Measurements from ENCODE around the gene RNF138.
"Not testable (repeated sequence)": the region's sequence is repeated elsewhere in the genome, so short reads cannot be mapped to it uniquely, and the experiment has no call there.

Gene RNF138

DNA sequence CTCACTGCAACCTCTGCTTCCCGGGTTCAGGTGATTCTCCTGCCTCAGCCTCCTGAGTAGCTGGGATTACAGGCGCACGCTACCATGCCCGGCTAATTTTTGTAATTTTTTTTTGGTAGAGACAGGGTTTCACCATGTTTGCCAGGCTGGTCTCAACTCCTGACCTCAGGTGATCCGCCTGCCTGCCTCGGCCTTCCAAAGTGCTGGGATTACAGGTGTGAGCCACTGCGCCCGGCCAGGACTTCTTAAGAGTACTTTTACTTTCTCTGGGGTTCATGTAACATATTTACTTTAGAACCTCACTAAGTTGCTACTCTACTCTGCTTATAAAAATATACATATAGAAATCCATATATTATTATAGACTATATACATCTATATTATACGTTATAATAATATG is 67.0 kb downstream of the RNF138 start:
- in situ Hi-C loops (cut with MboI; ENCODE audit: low pct_unique_long_range_greater_than_20kb, low sequenced_read_pairs), result loop anchor here (25.0 kb wide), 1 partner anchor 404 kb away; no protein-coding TSS in a partner anchor
- DNase-seq, result not testable (repeated sequence)

DNA sequence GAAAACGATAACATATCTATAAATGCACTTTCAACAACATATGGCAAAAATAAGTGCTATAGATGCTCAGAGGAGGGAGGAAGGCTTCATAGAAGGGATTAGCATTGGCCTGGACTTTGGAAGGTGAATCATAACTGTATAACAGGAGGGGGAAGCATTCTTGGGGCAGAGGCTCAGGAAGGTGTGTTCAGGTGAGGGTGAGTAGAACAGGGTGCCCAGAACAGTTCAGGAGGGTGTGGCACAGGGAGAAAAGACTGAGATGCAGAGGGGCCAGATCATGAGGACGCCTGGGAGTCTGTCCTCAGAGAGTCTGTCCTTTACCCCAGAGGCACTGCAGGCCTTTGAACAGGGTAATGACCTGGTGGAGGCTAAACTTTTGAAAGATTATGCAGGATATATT is 68.9 kb downstream of the RNF138 start:
- no peak for DNase-seq
- in situ Hi-C loops (cut with MboI; ENCODE audit: low pct_unique_long_range_greater_than_20kb, low sequenced_read_pairs), result loop anchor here (25.0 kb wide), 1 partner anchor 402 kb away; no protein-coding TSS in a partner anchor

DNA sequence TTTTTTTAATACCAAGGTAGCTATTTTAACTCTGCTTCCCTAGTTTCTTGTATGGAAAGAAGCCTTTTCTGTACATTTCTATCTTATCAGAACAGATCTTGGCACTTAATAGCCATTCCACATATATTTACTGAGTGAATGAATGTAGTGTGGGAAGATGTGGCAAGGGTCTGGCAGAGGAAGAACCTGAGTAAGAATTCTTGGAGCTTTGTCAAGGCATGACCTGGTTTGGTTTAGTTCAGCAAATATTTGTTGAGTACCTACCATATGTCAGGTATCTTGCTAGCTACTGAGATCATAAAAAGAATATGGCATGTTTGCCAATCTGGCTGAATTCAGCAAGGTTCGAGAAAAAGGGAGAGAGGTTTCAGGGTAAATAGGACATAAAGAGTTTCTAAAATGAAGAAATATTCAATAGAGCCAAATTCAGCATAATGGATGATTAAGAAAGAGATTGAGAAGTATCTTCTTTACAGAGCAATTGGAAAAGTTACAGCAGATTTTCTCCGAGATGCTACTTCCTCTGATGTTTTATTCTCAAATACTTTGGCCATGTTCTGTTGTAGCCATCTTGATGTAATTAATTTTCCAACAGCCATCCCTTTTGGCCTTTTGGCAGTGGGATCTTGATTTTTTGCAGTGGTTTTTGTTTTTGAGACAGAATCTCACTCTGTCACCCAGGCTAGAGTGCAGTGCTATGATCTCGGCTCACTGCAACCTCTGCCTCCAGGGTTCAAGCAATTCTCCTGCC is 76.5 kb downstream of the RNF138 start:
- in situ Hi-C loops (cut with MboI; ENCODE audit: low pct_unique_long_range_greater_than_20kb, low sequenced_read_pairs), result loop anchor here (25.0 kb wide), 1 partner anchor 394 kb away; no protein-coding TSS in a partner anchor
- no peak for DNase-seq

DNA sequence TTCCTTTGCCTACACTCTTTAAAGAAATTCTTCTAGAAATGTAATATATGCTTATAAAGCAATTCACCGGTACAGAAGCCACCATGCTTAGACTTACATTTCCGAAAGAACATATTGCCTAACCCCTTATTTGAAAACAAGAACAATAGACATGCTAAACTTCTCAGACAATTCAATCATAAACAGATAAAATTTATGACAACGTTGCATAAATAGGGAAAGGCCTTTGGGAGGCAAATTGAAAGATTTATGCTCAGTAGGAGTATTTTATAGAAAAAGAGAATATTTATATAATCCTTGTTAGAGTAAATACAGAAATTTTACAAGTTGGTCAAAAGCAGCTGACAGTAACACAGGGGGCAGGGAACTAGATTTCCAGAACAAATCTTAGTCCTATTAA is 82.0 kb downstream of the RNF138 start:
- in situ Hi-C loops (cut with MboI; ENCODE audit: low pct_unique_long_range_greater_than_20kb, low sequenced_read_pairs), result loop anchor here (25.0 kb wide), 1 partner anchor 389 kb away; no protein-coding TSS in a partner anchor
- no peak for DNase-seq

DNA sequence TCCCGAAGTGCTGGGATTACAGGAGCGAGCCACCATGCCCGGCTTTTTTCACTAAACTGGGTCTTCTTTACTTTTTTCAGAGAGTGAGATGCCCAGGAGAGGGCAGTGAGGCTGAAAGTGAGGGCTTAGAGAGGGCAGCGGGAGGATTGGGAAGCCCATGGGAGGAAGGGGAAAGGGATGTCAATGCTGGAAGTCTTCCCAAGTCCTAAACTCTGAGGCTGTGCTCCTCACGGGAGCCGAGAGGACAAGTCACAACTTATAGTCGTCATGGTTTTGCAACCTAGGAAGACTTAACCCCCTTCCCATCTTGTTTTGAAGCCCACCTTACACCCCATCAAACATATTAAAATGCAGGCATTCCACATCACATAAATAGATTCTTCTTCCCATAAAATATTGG is 83.0 kb downstream of the RNF138 start:
- in situ Hi-C loops (cut with MboI; ENCODE audit: low pct_unique_long_range_greater_than_20kb, low sequenced_read_pairs), result loop anchor here (25.0 kb wide), 1 partner anchor 388 kb away; no protein-coding TSS in a partner anchor
- DNase-seq, result no peak

DNA sequence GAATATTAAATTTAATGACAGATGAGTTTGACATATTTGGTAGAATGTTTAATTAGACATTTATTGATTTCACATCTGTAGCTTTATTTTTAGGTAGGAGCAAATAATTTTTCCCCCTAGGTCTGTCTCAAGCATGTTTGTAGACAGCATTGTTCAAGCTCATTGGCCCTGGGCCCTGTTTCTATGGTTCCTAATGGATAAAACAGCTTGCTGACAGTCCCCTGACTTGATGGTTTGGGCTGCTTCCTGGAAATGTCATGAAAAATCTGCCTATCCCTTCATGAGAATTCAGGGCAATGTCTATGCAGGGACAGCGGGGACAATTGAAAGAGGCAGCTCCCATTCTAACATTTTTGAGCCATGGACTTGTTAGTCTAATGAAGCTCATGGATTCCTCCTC is 83.6 kb downstream of the RNF138 start:
- in situ Hi-C loops (cut with MboI; ENCODE audit: low pct_unique_long_range_greater_than_20kb, low sequenced_read_pairs), result no loop called here
- DNase-seq, result no peak

DNA sequence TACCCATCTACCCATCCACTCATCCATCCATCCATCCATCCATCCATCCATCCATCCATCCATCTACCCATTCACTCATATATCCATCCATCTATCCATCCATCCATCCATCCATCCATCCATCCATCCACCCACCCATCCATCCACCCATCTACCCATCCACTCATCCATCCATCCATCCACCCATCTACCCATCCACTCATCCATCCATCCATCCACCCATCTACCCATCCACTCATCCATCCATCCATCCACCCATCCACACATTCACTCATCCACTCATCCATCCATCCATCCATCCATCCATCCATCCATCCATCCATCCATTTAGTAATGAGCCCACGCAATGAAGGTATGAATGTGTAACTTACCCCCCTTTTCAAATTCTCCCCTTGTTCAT is 85.1 kb downstream of the RNF138 start:
- DNase-seq; in situ Hi-C loops (cut with MboI; ENCODE audit: low pct_unique_long_range_greater_than_20kb, low sequenced_read_pairs): not testable (repeated sequence)

DNA sequence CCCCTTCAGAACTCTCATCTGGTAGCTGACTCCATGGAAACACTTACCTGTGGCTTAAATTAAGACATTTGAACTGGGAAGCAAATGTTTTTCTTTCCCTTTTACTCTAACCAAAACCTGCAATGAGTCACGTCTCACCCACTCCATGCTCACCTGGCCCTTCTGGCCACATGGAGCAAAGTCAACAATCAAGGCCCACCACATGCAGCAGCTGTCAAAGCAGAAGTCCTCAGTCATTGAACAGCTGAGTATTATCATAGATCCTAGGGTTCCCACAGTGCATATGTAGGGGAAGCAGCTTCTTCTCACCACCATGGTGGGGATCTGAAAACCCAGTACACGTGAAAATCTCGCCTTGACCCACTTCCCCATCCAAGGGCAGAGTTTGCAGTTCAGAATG is 85.9 kb downstream of the RNF138 start:
- no peak for DNase-seq
- in situ Hi-C loops (cut with MboI; ENCODE audit: low pct_unique_long_range_greater_than_20kb, low sequenced_read_pairs), result no loop called here

Data from KBM-7 (cell line).